HG03342 (cell line): ENCODE measurements around the gene SLC4A3.

Experiments used
- ATAC-seq: cut with Tn5 transposase; IDR thresholded peaks from one replicate; pipeline ENCODE4 v1.9.1; 2021; ENCODE audit warnings: mild to moderate bottlenecking, moderate library complexity; ENCODE audit not compliant: unreplicated experiment

The SLC4A3 gene

GRCh38 chr2:219611866-219612576, 15.4 kb upstream of the SLC4A3 start:
- no peak for ATAC-seq

- ATAC-seq = no peak
These were observed 14.7 kb upstream of the SLC4A3 start for GRCh38 chr2:219612577-219613286.

- no peak for ATAC-seq
These were observed 13.9 kb upstream of the SLC4A3 start for GRCh38 chr2:219613461-219614070.

GRCh38 chr2:219614076-219614860, 13.2 kb upstream of the SLC4A3 start:
- no peak for ATAC-seq

- ATAC-seq = no peak
These were observed 12.4 kb upstream of the SLC4A3 start for GRCh38 chr2:219615036-219615435.

- no peak for ATAC-seq
These were observed 11.5 kb upstream of the SLC4A3 start for GRCh38 chr2:219615894-219616293.

GRCh38 chr2:219616550-219616949, 10.9 kb upstream of the SLC4A3 start:
- no peak for ATAC-seq

GRCh38 chr2:219618733-219619122, 8.7 kb upstream of the SLC4A3 start:
- ATAC-seq = no peak

- no peak for ATAC-seq
These were observed 8.2 kb upstream of the SLC4A3 start for GRCh38 chr2:219619235-219619634.

- no peak for ATAC-seq
These were observed 6.9 kb upstream of the SLC4A3 start for GRCh38 chr2:219620546-219620945.

- ATAC-seq = no peak
These were observed 5.5 kb upstream of the SLC4A3 start for GRCh38 chr2:219621935-219622334.

- no peak for ATAC-seq
These were observed 5.0 kb upstream of the SLC4A3 start for GRCh38 chr2:219622472-219622871.

- no peak for ATAC-seq
These were observed 2.9 kb upstream of the SLC4A3 start for GRCh38 chr2:219624565-219624964.

- no peak for ATAC-seq
These were observed 2.3 kb upstream of the SLC4A3 start for GRCh38 chr2:219625179-219625578.

- no peak for ATAC-seq
These were observed 890 bp upstream of the SLC4A3 start for GRCh38 chr2:219626540-219626939.

GRCh38 chr2:219628235-219628985, 980 bp downstream of the SLC4A3 start:
- no peak for ATAC-seq

- no peak for ATAC-seq
These were observed 1.8 kb downstream of the SLC4A3 start for GRCh38 chr2:219628986-219629901.

GRCh38 chr2:219629976-219630695, 2.7 kb downstream of the SLC4A3 start:
- ATAC-seq = no peak
